ENCODE data around the gene ADAMTSL2. TPM values are rescaled to one million over a fixed set of nuclear protein-coding genes. Genes with fewer than 3 reads are reported as not detected.
A peak's percentile ranks its signal among the peaks of the same experiment; 100 is the strongest.

The ADAMTSL2 gene
- total and polyA plus RNA-seq, 10 donors = 1.6 to 11.7 (median 4.3) TPM

DNA sequence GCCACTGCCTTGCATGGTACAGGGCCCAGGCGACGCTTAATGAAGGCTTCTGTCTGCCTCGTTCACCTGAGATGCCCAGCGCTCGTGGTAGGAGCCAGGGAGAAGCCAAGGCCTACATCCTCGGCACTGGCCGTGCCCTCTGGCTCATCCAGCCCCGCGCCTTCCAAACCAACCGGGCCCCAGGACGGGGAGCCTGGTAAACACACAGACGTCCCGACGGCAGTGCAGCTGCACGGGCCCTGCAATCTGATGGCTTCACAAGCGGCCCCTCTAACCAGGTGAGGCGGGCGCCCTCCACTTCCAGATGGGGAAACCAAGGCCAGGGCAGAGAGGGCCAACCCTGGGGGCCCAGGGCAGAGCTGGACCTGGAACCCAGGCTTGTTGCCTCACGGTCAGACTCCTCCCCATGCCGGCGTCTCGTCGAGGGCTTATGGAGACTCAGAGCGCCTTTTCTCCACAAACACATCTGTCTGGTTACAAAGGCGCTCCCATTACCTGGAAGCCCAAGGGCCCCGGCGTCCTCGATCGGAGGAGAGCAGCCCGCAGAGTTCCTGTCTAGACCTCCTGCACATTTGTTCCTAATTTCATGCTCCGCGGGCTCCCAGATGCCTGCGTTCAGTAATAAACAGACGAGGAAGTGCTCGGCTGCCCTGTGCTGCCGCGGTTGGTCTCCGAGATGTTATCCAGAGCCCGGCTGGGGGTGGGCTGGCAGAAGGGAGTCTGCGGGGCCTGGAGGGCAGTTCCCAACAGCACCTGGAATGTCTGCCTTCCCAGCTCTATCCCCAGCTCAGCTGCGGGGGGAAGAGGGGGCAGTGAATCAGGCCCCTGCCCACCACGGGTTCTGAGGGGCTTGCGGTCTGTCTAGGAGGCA, 51.2 kb downstream of the ADAMTSL2 start:
- intact Hi-C loops (cut with DNase I; ENCODE audit: low total_unique reads) = no loop called here
- H3K4me3 ChIP-seq = peak overlapping the region in 1 of 8 donors; percentile 3
- H3K27ac ChIP-seq = no peak overlapping the region
- peaks cover 0 to 23% (median 16%) of the 10 kb centered on the region in 6 donors for H3K4me1 ChIP-seq
- 20 to 41% (median 23%) methylated on average over 28 to 43 of the region's 43 CpGs for WGBS, 5 donors
- DNase-seq = no peak
- no peaks in the 10 kb centered on the region for H3K9me3 ChIP-seq
- TF ChIP-seq POLR2A (IDR thresholded peaks at IDR 0.05) (no peak), POLR2AphosphoS5 (IDR thresholded peaks at IDR 0.05) (no peak)
- TF ChIP-seq, protein P1, sequence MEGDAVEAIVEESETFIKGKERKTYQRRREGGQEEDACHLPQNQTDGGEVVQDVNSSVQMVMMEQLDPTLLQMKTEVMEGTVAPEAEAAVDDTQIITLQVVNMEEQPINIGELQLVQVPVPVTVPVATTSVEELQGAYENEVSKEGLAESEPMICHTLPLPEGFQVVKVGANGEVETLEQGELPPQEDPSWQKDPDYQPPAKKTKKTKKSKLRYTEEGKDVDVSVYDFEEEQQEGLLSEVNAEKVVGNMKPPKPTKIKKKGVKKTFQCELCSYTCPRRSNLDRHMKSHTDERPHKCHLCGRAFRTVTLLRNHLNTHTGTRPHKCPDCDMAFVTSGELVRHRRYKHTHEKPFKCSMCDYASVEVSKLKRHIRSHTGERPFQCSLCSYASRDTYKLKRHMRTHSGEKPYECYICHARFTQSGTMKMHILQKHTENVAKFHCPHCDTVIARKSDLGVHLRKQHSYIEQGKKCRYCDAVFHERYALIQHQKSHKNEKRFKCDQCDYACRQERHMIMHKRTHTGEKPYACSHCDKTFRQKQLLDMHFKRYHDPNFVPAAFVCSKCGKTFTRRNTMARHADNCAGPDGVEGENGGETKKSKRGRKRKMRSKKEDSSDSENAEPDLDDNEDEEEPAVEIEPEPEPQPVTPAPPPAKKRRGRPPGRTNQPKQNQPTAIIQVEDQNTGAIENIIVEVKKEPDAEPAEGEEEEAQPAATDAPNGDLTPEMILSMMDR (IDR thresholded peaks at IDR 0.05 in 8 of 11, conservative IDR thresholded peaks at IDR 0.05 in 3 of 11) = no peak
- H3K36me3 ChIP-seq = no peaks in the 10 kb centered on the region
- peaks cover 0 to 72% (median 24%) of the 10 kb centered on the region in 7 donors for H3K27me3 ChIP-seq (replicated peaks in 1 of 7)

DNA sequence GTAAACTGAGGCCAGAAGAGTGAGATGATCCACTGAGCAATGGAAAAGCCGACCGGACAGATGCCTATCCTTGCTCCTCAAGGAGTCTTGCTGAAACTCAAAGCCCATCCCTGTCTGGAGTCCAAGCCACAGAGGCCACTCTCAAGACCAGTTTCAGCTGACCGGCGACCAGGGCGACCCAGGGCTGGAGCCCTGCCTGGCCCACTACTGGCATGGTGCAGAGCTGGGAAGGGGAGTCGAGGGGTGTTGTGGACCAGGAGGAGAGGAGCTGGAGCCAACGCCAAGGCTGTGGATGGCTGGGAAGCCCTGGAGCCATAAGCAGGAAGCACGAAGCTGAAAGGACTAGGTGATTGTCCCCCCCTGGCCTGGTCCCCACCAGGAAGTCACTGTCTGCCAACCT, 52.5 kb downstream of the ADAMTSL2 start:
- intact Hi-C loops (cut with DNase I; ENCODE audit: low total_unique reads) = no loop called here
- Histone ChIP-seq H3K4me1 (peaks cover 0 to 23% (median 16%) of the 10 kb centered on the region in 6 donors), H3K36me3 (no peaks in the 10 kb centered on the region), H3K27me3 (replicated peaks in 1 of 7) (peaks cover 0 to 74% (median 24%) of the 10 kb centered on the region in 7 donors), H3K27ac (no peak overlapping the region), H3K4me3 (no peak overlapping the region), H3K9me3 (no peaks in the 10 kb centered on the region)
- WGBS, 5 donors = 78 to 85% (median 82%) methylated on average over 8 of the region's 8 CpGs
- TF ChIP-seq, protein P1 (IDR thresholded peaks at IDR 0.05 in 8 of 11, conservative IDR thresholded peaks at IDR 0.05 in 3 of 11) = no peak
- TF ChIP-seq POLR2A (IDR thresholded peaks at IDR 0.05) (no peak), POLR2AphosphoS5 (IDR thresholded peaks at IDR 0.05) (no peak)
- DNase-seq = no peak

DNA sequence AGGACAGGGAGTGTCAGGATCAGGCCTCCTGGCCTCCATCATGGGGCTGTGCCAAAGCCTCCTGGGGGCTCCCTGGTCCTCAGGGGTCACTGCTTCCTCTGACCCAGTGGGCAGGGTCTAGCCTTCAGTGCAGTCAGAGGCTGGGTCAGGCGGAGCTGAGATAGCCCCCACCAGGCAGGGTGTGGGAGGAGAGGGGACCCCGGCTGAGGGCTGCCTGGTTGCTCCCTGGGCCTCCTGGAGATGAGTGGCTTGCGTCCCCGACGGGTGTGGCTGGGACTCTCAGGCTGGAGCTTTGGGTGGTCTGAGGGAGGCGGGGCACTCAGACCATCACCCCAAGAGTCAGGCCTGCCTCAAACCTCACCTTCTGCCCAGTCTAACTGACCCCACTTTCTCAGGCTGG, 53.0 kb downstream of the ADAMTSL2 start:
- peaks cover 0 to 23% (median 16%) of the 10 kb centered on the region in 6 donors for H3K4me1 ChIP-seq
- peaks cover 0 to 71% (median 24%) of the 10 kb centered on the region in 7 donors for H3K27me3 ChIP-seq (replicated peaks in 1 of 7)
- H3K36me3 ChIP-seq = no peaks in the 10 kb centered on the region
- TF ChIP-seq POLR2A (IDR thresholded peaks at IDR 0.05) = no peak
- no peak for TF ChIP-seq POLR2AphosphoS5 (IDR thresholded peaks at IDR 0.05)
- TF ChIP-seq, protein P1 (IDR thresholded peaks at IDR 0.05 in 8 of 11, conservative IDR thresholded peaks at IDR 0.05 in 3 of 11) = no peak
- intact Hi-C loops (cut with DNase I; ENCODE audit: low total_unique reads) = no loop called here
- H3K4me3 ChIP-seq = no peak overlapping the region
- H3K9me3 ChIP-seq = no peaks in the 10 kb centered on the region
- H3K27ac ChIP-seq = no peak overlapping the region
- DNase-seq = no peak
- 85 to 95% (median 88%) methylated on average over 3 to 6 of the region's 6 CpGs for WGBS, 5 donors

All from spleen (tissue), 11 donors.